ENCODE measurements around the gene SLC41A3.

- TF ChIP-seq SETDB1 (IDR thresholded peaks at IDR 0.05; ENCODE audit: insufficient read length, low read length) (no peak), ZNF645 (tag by site-specific recombination; IDR thresholded peaks at IDR 0.05) (no peak)
These were observed 22.5 kb downstream of the SLC41A3 start for GRCh38 chr3:126061301-126062032.

All from HEK293 (cell line).